GM21528 (cell line): ENCODE results near the gene MCF2.

ENCODE experiments used
- ATAC-seq: cut with Tn5 transposase; IDR thresholded peaks from one replicate; pipeline ENCODE4 v1.9.1; 2021; ENCODE audit warnings: mild to moderate bottlenecking, moderate library complexity; ENCODE audit not compliant: unreplicated experiment, low FRiP score

The MCF2 gene

GRCh38 chrX:139600105-139600504 is 107.9 kb downstream of the MCF2 start:
- ATAC-seq, result no peak

GRCh38 chrX:139596068-139596467 is 111.9 kb downstream of the MCF2 start:
- ATAC-seq, result no peak

DNA sequence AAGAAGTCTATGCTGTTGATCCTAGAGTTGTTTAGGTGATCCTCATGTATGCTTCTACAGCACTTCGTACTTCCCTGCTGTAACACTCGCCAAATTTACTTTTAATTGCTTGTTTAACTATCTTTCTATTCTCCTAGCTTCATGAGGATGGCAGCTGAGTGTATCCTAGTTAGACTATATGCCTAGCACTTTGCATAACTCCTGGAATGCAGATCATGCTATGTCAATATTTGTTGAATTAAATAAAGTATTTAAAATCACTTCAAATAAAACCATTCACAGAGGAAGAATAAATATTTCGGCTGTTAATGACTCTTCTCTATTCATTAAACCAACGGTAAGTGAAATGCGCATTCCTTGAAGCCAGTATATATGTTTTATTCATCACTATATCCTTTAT is 122.4 kb downstream of the MCF2 start:
- no peak for ATAC-seq

- ATAC-seq, result no peak
Observed at GRCh38 chrX:139581068-139581467, 126.9 kb downstream of the MCF2 start.

- no peak for ATAC-seq
Observed at GRCh38 chrX:139566981-139567380, 141.0 kb downstream of the MCF2 start.

DNA sequence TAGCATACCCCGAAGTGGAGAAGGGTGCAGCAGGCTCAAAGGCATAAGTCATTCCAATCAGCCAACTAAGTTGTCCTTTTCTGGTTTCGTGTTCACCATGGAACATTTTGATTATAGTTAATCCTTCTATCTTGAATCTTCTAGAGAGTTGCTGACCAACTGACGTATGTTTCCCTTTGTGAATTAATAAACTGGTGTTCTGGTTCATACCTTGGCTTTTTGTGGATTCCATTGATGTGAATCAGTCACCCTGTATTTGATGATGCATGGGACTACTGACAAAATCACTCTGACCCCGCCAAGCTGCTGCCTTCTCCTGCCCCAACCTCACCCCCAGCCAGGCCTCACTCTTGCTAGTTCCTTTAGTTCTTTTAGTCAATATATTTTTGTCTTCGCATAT is 144.7 kb downstream of the MCF2 start:
- ATAC-seq, result no peak

GRCh38 chrX:139560221-139560620 is 147.7 kb downstream of the MCF2 start:
- ATAC-seq, result no peak

DNA sequence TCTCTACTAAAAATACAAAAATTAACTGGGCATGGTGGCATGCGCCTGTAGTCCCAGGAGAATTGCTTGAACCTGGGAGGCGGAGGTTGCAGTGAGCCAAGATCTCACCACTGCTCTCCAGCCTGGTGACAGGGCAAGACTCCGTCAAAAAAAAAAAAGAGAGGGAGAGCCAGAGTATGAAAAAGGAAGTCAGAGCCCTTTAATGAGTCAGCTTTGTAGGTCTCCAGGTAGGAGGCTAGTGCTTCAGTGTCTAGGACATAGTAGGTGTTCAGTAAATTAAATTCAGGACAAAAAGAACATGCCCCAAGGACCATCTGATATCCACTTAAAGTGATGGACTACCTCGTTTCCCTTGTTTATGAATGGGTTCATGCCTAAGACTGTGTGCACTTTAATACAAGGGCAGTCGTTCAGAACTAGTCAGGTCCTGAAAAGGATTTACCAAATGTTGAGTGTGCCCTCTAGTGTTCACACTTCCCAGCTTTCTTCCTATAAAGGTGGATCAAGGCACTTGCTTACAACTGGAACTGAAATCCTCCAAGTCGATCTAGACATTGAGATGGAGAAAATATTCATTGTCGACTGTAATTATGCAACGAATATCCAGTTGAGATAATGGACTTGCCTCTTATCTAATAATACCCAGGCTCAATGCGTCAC is 148.5 kb downstream of the MCF2 start:
- peak; percentile 71 for ATAC-seq

DNA sequence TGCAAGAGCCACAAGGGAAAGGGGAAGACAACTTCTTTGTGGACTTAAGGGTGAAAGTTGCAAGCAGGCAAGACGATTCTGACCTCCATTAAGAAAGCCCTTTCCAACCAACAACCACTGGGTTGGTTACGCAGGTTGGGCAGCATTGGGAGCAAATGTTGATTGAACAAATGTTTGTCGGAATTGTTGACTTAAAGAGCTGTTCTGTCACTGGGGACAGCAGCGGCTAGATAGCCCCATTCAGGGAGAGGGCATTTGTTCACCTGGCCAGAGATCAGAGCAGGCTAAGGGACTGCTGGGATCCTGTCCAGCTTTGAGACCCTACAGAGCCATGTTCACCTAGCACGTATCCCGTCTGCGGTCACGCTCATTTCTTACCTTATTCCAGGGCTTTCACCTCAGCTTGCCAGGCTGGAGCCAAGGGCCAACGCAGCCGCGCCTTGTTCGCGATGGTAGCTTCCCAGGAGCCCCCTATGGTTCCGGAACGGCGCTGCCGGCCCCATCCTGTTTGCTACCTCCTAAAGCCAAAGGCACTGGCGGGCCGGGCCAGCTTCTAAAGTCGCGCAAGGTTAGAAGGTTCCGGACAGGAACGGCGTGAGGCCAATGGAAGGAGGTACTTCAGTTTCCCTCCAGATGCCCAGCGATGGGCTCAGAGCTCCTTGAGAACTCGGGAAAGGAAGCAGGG is 152.8 kb downstream of the MCF2 start:
- no peak for ATAC-seq

DNA sequence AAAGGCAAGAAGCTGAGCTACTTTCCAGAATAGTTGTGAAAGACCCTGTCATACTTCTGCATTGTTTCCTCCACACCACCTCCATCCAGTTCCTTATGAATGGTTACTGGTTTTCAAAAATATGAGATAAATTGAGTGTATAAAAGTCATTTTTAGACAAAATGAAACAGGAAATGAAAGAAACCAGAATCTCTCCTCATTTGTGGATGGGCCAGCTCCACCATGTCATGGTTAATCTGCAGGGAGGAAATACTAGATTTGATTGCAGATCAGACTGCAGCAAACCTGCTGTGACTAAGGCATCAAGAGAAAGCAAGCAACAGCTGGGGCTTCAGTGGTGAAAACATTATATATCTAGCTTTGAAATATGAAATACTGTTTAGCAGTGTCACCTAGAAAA is 153.6 kb downstream of the MCF2 start:
- ATAC-seq, result peak; percentile 36

DNA sequence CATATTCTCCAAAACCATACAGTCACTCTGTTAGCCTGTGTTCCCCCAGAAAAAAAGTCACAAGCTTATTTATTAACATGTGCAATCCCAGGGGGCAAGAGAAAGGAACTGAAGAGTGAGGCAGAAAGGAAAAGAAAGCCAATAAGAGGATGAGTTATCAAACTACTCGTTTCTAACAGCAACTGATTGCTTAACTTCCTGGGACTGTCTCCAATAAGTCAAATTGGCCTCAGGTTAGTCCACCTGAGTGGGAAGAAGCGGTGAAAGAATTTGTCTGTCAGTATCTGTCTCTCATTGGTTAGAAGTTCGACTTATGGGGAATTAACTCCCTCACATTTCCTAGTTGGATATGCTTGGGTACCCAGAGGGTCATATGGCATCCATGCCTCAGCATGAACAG is 163.4 kb downstream of the MCF2 start:
- ATAC-seq, result no peak

DNA sequence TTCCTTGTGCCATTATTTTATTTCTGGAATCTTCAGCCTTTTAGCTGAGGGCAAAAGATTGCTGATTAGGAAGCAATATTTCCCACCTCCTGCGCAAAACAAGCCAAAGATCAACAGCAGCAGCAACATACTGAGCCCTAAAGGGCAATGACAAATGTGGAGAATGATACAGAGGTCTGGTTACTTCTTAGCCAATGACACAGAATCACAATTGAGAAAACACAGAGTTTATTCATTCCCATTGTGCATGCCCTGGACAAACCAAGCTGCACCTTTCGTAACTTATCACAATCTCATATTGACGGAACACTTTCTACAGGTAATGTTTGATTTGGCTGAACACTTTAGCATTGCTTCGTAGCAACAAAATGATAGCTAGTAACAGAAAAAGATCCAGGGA is 164.0 kb downstream of the MCF2 start:
- no peak for ATAC-seq

GRCh38 chrX:139542652-139543051 is 165.3 kb downstream of the MCF2 start:
- ATAC-seq, result no peak

DNA sequence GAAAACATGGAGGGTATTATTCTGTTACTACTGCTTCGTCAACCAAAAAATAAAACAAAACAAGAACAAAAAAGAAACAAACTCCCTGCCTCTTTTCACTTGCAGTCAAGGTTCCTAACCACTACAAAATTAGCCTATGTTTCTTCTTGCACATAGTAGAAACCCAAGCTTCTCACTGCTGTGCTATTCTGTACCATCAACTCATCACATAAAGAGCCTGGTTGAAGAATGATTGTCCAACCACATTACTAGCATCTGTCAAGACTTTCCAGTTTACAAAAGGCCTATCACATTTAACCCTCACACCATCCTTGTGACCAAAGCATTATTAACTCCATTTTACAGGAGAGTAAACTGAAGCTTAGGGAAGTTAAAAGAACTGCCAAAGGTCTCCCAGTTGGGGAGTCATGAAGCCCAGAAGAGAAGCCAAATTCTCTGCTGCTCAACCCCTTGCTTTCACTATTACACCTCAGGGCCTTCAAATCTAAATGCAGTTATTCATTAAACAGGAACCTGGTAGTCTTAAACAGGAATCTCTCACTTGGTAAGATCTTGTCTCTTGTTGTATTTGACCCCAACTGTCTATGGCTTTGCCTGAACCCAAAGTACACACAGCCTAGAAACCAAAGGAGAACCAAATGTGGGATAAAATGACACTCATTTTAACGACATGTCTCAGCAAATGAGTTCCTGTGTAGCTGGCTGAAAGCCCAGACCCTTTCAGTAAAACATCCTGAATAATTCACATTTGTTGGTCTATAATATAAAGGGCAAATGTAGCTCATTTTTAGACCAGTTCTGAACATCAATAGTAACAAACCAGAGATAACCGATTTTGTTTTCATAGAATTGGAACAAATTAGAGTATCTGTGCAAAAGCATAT is 168.8 kb downstream of the MCF2 start:
- ATAC-seq, result no peak

- no peak for ATAC-seq
Observed at GRCh38 chrX:139533444-139533843, 174.5 kb downstream of the MCF2 start.

GRCh38 chrX:139532834-139533233 is 175.1 kb downstream of the MCF2 start:
- ATAC-seq, result no peak
